Activated naive CD4-positive, alpha-beta T cell treated with anti-CD3 and anti-CD28 coated beads, Interleukin-2, amount 10 ng/mL, durations not matched to agents 7 days and 5 days (primary cell): Measurements from ENCODE around the gene SMIM31.

Experiments
- CTCF ChIA-PET: fragments of 350-600 bp; sonication (Branson Sonifier 250); formaldehyde crosslinking; loops from one replicate; lab custom pipeline; 2021; ENCODE audit warnings: antibody characterized with exemption; lab: Charles Lee
- DNase-seq: peaks from one replicate; pipeline ENCODE4 v3.0.0-alpha.2; 2020
- H3K27ac Mint-ChIP-seq: one replicate; pipeline ENCODE4 v1.8.0; 2021; ENCODE audit warnings: mild to moderate bottlenecking, moderate library complexity, mixed read lengths
- H3K27me3 Mint-ChIP-seq: one replicate; pipeline ENCODE4 v1.8.0; 2021; ENCODE audit warnings: mild to moderate bottlenecking, mixed read lengths
- H3K36me3 Mint-ChIP-seq: one replicate; pipeline ENCODE4 v1.8.0; 2021; ENCODE audit warnings: mixed read lengths
- H3K4me1 Mint-ChIP-seq: one replicate; pipeline ENCODE4 v1.8.0; 2021; ENCODE audit warnings: mixed read lengths
- H3K4me3 Mint-ChIP-seq: one replicate; pipeline ENCODE4 v1.8.0; 2021; ENCODE audit warnings: mild to moderate bottlenecking, moderate library complexity, mixed read lengths
- H3K9me3 Mint-ChIP-seq: one replicate; pipeline ENCODE4 v1.8.0; 2021; ENCODE audit warnings: mixed read lengths

Gene SMIM31

GRCh38 chr4:164807611-164808010 is 53.7 kb downstream of the SMIM31 start:
- Mint-ChIP-seq H3K27ac (no peak overlapping the region), H3K4me1 (no peaks in the 10 kb centered on the region), H3K4me3 (no peak overlapping the region), H3K36me3 (no peaks in the 10 kb centered on the region), H3K9me3 (no peaks in the 10 kb centered on the region), H3K27me3 (no peaks in the 10 kb centered on the region)
- CTCF ChIA-PET, result no interaction called here
- DNase-seq, result no peak

GRCh38 chr4:164813554-164813953 is 59.6 kb downstream of the SMIM31 start:
- Mint-ChIP-seq H3K9me3 (no peaks in the 10 kb centered on the region), H3K36me3 (no peaks in the 10 kb centered on the region), H3K27ac (no peak overlapping the region), H3K4me1 (no peaks in the 10 kb centered on the region), H3K4me3 (no peak overlapping the region), H3K27me3 (no peaks in the 10 kb centered on the region)
- DNase-seq, result no peak
- CTCF ChIA-PET, result no interaction called here

- no peak overlapping the region for H3K27ac Mint-ChIP-seq
Measured at GRCh38 chr4:164815711-164816110, 61.8 kb downstream of the SMIM31 start.

DNA sequence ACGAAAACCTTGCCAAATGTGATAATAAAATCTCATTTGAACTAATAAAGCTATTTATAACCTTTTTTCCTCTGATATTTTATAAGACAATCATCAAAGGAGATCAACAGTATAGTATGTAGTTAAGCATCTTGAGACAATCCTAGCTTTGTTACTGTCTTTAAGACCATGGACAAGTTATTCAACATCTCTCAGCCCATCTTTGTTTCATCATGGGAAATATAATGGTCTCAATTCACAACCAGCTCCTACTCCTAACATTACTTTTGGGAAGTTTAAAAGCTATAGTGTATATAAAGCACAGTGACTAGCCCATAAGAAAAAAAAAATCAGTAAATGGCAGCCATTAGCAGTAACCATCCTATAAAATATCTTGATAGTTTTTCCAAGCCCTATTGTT is 65.4 kb downstream of the SMIM31 start:
- Mint-ChIP-seq H3K36me3 (no peaks in the 10 kb centered on the region), H3K27ac (no peak overlapping the region), H3K9me3 (no peaks in the 10 kb centered on the region), H3K27me3 (no peaks in the 10 kb centered on the region), H3K4me3 (no peak overlapping the region), H3K4me1 (no peaks in the 10 kb centered on the region)
- no peak for DNase-seq
- CTCF ChIA-PET, result no interaction called here

More at GRCh38 chr4:164815711-164816110, 61.8 kb downstream of the SMIM31 start:
- CTCF ChIA-PET, result no interaction called here
- Mint-ChIP-seq H3K4me3 (no peak overlapping the region), H3K9me3 (no peaks in the 10 kb centered on the region), H3K36me3 (no peaks in the 10 kb centered on the region), H3K27me3 (no peaks in the 10 kb centered on the region), H3K4me1 (no peaks in the 10 kb centered on the region)
- no peak for DNase-seq

DNA sequence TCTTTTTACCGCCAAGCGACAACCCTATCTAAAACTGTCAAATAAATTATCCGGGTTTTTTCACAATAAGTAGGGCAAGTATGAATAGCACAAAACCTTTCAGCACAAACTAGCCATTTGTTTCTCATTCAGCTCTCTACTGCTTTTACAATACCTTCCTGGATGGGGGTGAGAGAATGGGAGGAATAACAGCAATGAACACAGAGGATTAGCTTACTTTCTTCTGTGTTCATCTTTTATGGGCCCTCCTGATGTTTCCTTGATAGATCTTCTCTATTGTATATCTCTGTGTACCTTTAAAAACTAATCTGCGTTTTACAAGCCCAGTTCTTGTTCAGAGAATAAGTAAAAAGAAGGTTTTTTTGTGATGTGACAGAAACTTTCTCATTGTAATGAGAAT is 67.8 kb downstream of the SMIM31 start:
- no peaks in the 10 kb centered on the region for H3K4me1 Mint-ChIP-seq
- H3K9me3 Mint-ChIP-seq, result no peaks in the 10 kb centered on the region
- H3K36me3 Mint-ChIP-seq, result no peaks in the 10 kb centered on the region
- no peak for DNase-seq
- H3K27ac Mint-ChIP-seq, result no peak overlapping the region
- H3K4me3 Mint-ChIP-seq, result no peak overlapping the region
- H3K27me3 Mint-ChIP-seq, result no peaks in the 10 kb centered on the region
- CTCF ChIA-PET, result no interaction called here

GRCh38 chr4:164824581-164824980 is 70.7 kb downstream of the SMIM31 start:
- CTCF ChIA-PET, result no interaction called here
- Mint-ChIP-seq H3K9me3 (no peaks in the 10 kb centered on the region), H3K4me3 (no peak overlapping the region), H3K27me3 (no peaks in the 10 kb centered on the region), H3K4me1 (no peaks in the 10 kb centered on the region), H3K27ac (no peak overlapping the region), H3K36me3 (no peaks in the 10 kb centered on the region)
- no peak for DNase-seq

DNA sequence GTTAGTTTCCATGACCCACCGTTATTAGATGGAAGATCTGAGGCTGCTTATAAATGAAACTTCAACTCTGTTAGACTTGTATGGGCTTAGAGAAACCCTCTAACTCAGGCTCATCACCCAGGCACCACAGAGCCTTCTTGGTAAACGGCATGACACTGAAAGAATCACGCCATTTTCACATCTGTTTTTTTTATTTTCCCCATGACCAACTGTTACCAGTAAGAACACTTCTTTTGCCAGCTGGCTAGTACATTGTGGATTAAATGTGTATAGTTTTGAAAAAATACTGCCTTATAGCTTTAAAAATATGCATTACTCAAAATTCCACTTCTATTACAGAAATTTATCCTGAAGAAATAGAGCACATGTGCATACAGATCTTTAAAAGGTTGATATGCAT is 75.0 kb downstream of the SMIM31 start:
- Mint-ChIP-seq H3K4me3 (no peak overlapping the region), H3K9me3 (no peaks in the 10 kb centered on the region), H3K4me1 (no peaks in the 10 kb centered on the region), H3K36me3 (no peaks in the 10 kb centered on the region), H3K27me3 (no peaks in the 10 kb centered on the region), H3K27ac (no peak overlapping the region)
- no peak for DNase-seq
- CTCF ChIA-PET, result no interaction called here

GRCh38 chr4:164846566-164846965 is 92.6 kb downstream of the SMIM31 start:
- Mint-ChIP-seq H3K27me3 (no peaks in the 10 kb centered on the region), H3K4me1 (no peaks in the 10 kb centered on the region), H3K9me3 (no peaks in the 10 kb centered on the region), H3K36me3 (no peaks in the 10 kb centered on the region), H3K4me3 (no peak overlapping the region), H3K27ac (no peak overlapping the region)
- CTCF ChIA-PET, result no interaction called here
- DNase-seq, result no peak

GRCh38 chr4:164847016-164847415 is 93.1 kb downstream of the SMIM31 start:
- no peaks in the 10 kb centered on the region for H3K4me1 Mint-ChIP-seq
- no peaks in the 10 kb centered on the region for H3K36me3 Mint-ChIP-seq
- no peak for DNase-seq
- no peak overlapping the region for H3K27ac Mint-ChIP-seq
- H3K27me3 Mint-ChIP-seq, result no peaks in the 10 kb centered on the region
- no peaks in the 10 kb centered on the region for H3K9me3 Mint-ChIP-seq
- no peak overlapping the region for H3K4me3 Mint-ChIP-seq
- CTCF ChIA-PET, result no interaction called here

GRCh38 chr4:164847967-164848649 is 94.2 kb downstream of the SMIM31 start:
- DNase-seq, result no peak
- H3K4me1 Mint-ChIP-seq, result no peaks in the 10 kb centered on the region
- CTCF ChIA-PET, result no interaction called here
- no peaks in the 10 kb centered on the region for H3K9me3 Mint-ChIP-seq
- no peaks in the 10 kb centered on the region for H3K36me3 Mint-ChIP-seq
- no peak overlapping the region for H3K27ac Mint-ChIP-seq
- no peak overlapping the region for H3K4me3 Mint-ChIP-seq
- no peaks in the 10 kb centered on the region for H3K27me3 Mint-ChIP-seq
